GM18868 (cell line): Measurements from ENCODE around the gene IMPDH2.

Source experiments
- ATAC-seq: cut with Tn5 transposase; IDR thresholded peaks from one replicate; pipeline ENCODE4 v1.9.1; 2021; ENCODE audit warnings: mild to moderate bottlenecking, moderate library complexity; ENCODE audit not compliant: unreplicated experiment

IMPDH2 gene

GRCh38 chr3:48984663-48985062 lies 44.5 kb downstream of the IMPDH2 start:
- ATAC-seq: no peak

GRCh38 chr3:48983096-48983495 lies 46.1 kb downstream of the IMPDH2 start:
- ATAC-seq: no peak

- no peak for ATAC-seq
Measured at GRCh38 chr3:48982686-48983085, 46.5 kb downstream of the IMPDH2 start.

GRCh38 chr3:48982016-48982415 lies 47.2 kb downstream of the IMPDH2 start:
- ATAC-seq: no peak

- ATAC-seq: no peak
Measured at GRCh38 chr3:48980295-48980694, 48.9 kb downstream of the IMPDH2 start.

- ATAC-seq: no peak
Measured at GRCh38 chr3:48979451-48979850, 49.7 kb downstream of the IMPDH2 start.
